HG03175 (cell line): ENCODE measurements around the gene NEGR1.

Source experiments
- ATAC-seq: cut with Tn5 transposase; IDR thresholded peaks from one replicate; pipeline ENCODE4 v1.9.1; 2021; ENCODE audit warnings: mild to moderate bottlenecking, moderate library complexity; ENCODE audit not compliant: unreplicated experiment

NEGR1 gene

GRCh38 chr1:71592646-71593274, 689.6 kb downstream of the NEGR1 start:
- no peak for ATAC-seq

- ATAC-seq = no peak
Observed at GRCh38 chr1:71589005-71589404, 693.3 kb downstream of the NEGR1 start.

GRCh38 chr1:71587961-71588360, 694.4 kb downstream of the NEGR1 start:
- ATAC-seq = no peak

GRCh38 chr1:71586030-71586429, 696.3 kb downstream of the NEGR1 start:
- no peak for ATAC-seq

- no peak for ATAC-seq
Observed at GRCh38 chr1:71583756-71584155, 698.6 kb downstream of the NEGR1 start.

- no peak for ATAC-seq
Observed at GRCh38 chr1:71582673-71583072, 699.7 kb downstream of the NEGR1 start.

- no peak for ATAC-seq
Observed at GRCh38 chr1:71577451-71578131, 704.7 kb downstream of the NEGR1 start.

GRCh38 chr1:71572038-71572437, 710.3 kb downstream of the NEGR1 start:
- peak; percentile 58 for ATAC-seq

- no peak for ATAC-seq
Observed at GRCh38 chr1:71566413-71566812, 715.9 kb downstream of the NEGR1 start.

- no peak for ATAC-seq
Observed at GRCh38 chr1:71565831-71566230, 716.5 kb downstream of the NEGR1 start.

- ATAC-seq = no peak
Observed at GRCh38 chr1:71565262-71565661, 717.1 kb downstream of the NEGR1 start.

GRCh38 chr1:71562298-71562697, 720.0 kb downstream of the NEGR1 start:
- ATAC-seq = no peak

- ATAC-seq = no peak
Observed at GRCh38 chr1:71561729-71562128, 720.6 kb downstream of the NEGR1 start.

GRCh38 chr1:71561206-71561605, 721.1 kb downstream of the NEGR1 start:
- no peak for ATAC-seq

- no peak for ATAC-seq
Observed at GRCh38 chr1:71559880-71560279, 722.5 kb downstream of the NEGR1 start.

GRCh38 chr1:71557138-71557537, 725.2 kb downstream of the NEGR1 start:
- ATAC-seq = no peak

- ATAC-seq = no peak
Observed at GRCh38 chr1:71548398-71548890, 733.9 kb downstream of the NEGR1 start.

GRCh38 chr1:71542155-71542554, 740.2 kb downstream of the NEGR1 start:
- no peak for ATAC-seq

- ATAC-seq = no peak
Observed at GRCh38 chr1:71533950-71534349, 748.4 kb downstream of the NEGR1 start.

- no peak for ATAC-seq
Observed at GRCh38 chr1:71532343-71532742, 750.0 kb downstream of the NEGR1 start.

- ATAC-seq = no peak
Observed at GRCh38 chr1:71526824-71527223, 755.5 kb downstream of the NEGR1 start.

GRCh38 chr1:71522721-71523120, 759.6 kb downstream of the NEGR1 start:
- ATAC-seq = no peak
